Psoas muscle (tissue), 8 donors: Measurements from ENCODE around the gene DOCK11. TPM values are rescaled to one million over a fixed set of nuclear protein-coding genes. Genes with fewer than 3 reads are reported as not detected.

Source experiments
- ATAC-seq, 4 donors: fragments of 200-7000 bp; cut with Tn5 transposase; one replicate each; pipeline ENCODE4 v1.9.1; 2020; ENCODE audit warnings: moderate library complexity in 3 of 4, mild to moderate bottlenecking in 2 of 4
- DNase-seq, 2 donors: peaks; one replicate each; pipeline ENCODE4 v3.0.0-alpha.2; 2020
- H3K27ac ChIP-seq: fragments of 200-600 bp; one replicate; pipeline ENCODE4 v1.8.0; 2022
- H3K27me3 ChIP-seq, 3 donors: fragments of 200-600 bp in 1 of 3; one replicate each; pipeline versions ENCODE4 v1.6.1 to v1.8.0; 2013 to 2022; ENCODE audit warnings: low read length in 2 of 3, mild to moderate bottlenecking in 2 of 3, moderate library complexity in 1 of 3; ENCODE audit not compliant: insufficient read depth in 3 of 3
- H3K36me3 ChIP-seq, 2 donors: fragments of 200-600 bp in 1 of 2; one replicate each; pipeline versions ENCODE4 v1.6.1 to v1.8.0; 2013 to 2022; ENCODE audit warnings: low read depth in 1 of 2, mild to moderate bottlenecking in 1 of 2, moderate library complexity in 1 of 2; ENCODE audit not compliant: insufficient read depth in 1 of 2
- H3K4me1 ChIP-seq: fragments of 200-600 bp; one replicate; pipeline ENCODE4 v1.8.0; 2022
- H3K4me3 ChIP-seq: fragments of 200-600 bp; one replicate; pipeline ENCODE4 v1.8.0; 2022; ENCODE audit warnings: mild to moderate bottlenecking
- H3K9me3 ChIP-seq: fragments of 200-600 bp; one replicate; pipeline ENCODE4 v1.8.0; 2022
- CTCF ChIP-seq: fragments of 200-600 bp; IDR thresholded peaks from one replicate; pipeline ENCODE4 v1.8.0; 2022; ENCODE audit warnings: antibody characterized with exemption
- WGBS, 3 donors: extraction: QIAGEN DNeasy Blood & Tissue Kit; methylation state at CpG; one replicate each; pipeline versions ENCODE4 v1.1.6 to v1.1.7; 2013; 5-methylcytosine and 5-hydroxymethylcytosine counted together
- intact Hi-C, 2 donors: fragments of 100-400 bp; cut with DNase I; formaldehyde crosslinking; loops; one replicate each; pipeline versions ENCODE4 v1.11.0 to v1.14.2; 2022
- polyA plus RNA-seq, 3 donors: library from polyadenylated mRNA; stranded (reverse); fragments of 200-250 nt; gene quantifications; one replicate each; pipeline ENCODE4 v1.2.3, GENCODE V29; 2013
- total RNA-seq, 4 donors: library from RNA; stranded (reverse); fragmentation: NEBNext Ultra II Directional in 2 of 4; extraction: Animal tissue kit (Norgen Biotek cat#: 25700) in 2 of 4; gene quantifications; one replicate each; pipeline versions ENCODE4 v1.2.1 to v1.2.4, GENCODE V29; 2021 to 2023
- donor health status: healthy with polysubstance abuse.
- donor health status: DM: no; HTN: no; CAD: no; lungs with moderate emphysema.
- donor health status: Bipolar disorder and iron deficiency.
- donor health status: healthy.
- donor health status: DM: yes; HTN: yes; CAD: no.
- donor health status: DM: no; HTN: no; CAD: no.
- donor health status: DM: no; HTN: no; CAD: no.
- donor health status: DM: yes; HTN: yes; CAD: no.

DOCK11 gene
- total and polyA plus RNA-seq, 7 donors: 1.6 to 4.4 (median 1.9) TPM

- Histone ChIP-seq H3K36me3 (no peaks in the 10 kb centered on the region), H3K27ac (no peak overlapping the region), H3K4me3 (no peak overlapping the region), H3K4me1 (no peaks in the 10 kb centered on the region), H3K27me3 (peaks cover 0 to 3% (median 0%) of the 10 kb centered on the region in 3 donors), H3K9me3 (no peaks in the 10 kb centered on the region)
- no peak for DNase-seq
- no peak for TF ChIP-seq CTCF
- no peak for ATAC-seq
- 56 to 68% (median 67%) methylated on average over 4 of the region's 4 CpGs for WGBS, 3 donors
- intact Hi-C loops: no loop called here
Observed at GRCh38 chrX:118523920-118524319, 28.3 kb downstream of the DOCK11 start.

DNA sequence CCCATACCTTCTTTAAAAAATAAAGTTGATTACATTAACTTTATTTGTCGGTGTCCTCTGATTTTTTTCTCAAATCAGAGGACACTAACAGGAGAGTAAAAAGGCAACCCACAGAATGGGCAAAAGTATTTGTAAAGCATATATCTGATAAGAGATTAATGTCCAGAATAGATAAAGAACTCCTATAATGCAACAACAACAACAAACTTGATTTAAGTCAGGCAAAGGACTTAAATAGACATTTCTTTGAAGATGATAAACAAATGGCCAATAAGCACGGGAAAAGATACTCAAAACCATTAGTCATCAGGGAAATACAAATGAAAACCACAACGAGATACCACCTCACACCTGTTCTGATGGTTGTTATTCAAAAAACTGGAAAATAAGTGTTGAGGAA lies 28.7 kb downstream of the DOCK11 start:
- no peak for DNase-seq
- WGBS, 3 donors: 44 to 60% (median 55%) methylated on average over 3 of the region's 3 CpGs
- no peaks in the 10 kb centered on the region for H3K36me3 ChIP-seq
- peaks cover 0 to 3% (median 0%) of the 10 kb centered on the region in 3 donors for H3K27me3 ChIP-seq
- intact Hi-C loops: no loop called here
- no peak for TF ChIP-seq CTCF
- H3K27ac ChIP-seq: no peak overlapping the region
- H3K9me3 ChIP-seq: no peaks in the 10 kb centered on the region
- no peak for ATAC-seq
- no peaks in the 10 kb centered on the region for H3K4me1 ChIP-seq
- no peak overlapping the region for H3K4me3 ChIP-seq

DNA sequence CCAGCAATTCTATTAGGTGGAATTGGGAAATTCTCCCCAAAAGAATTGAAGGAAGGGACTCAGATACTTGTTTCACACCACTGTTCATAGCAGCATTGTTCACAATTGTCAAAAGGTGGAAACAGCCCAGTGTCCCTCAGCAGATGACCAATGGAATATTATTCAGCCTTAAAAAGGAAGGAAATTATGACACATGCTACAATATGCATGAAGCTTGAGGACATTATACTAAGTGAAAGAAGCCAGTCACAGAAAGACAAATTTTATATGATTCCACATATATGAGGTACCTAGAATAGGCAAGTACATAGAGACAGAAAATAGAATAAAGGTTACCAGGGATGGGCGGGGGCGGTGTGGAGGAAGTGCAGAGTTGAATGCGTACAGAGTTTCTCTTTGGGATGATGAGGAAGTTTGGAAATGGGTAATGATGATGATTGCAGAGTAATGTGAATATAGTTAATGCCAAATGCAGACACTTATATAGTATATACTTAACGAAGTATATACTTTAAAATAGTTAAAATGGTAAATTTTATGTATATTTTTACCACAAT lies 29.6 kb downstream of the DOCK11 start:
- ATAC-seq (no peak), DNase-seq (no peak)
- TF ChIP-seq CTCF: no peak
- Histone ChIP-seq H3K27ac (no peak overlapping the region), H3K27me3 (peaks cover 0 to 3% (median 0%) of the 10 kb centered on the region in 3 donors), H3K36me3 (no peaks in the 10 kb centered on the region), H3K4me1 (no peaks in the 10 kb centered on the region), H3K4me3 (no peak overlapping the region), H3K9me3 (no peaks in the 10 kb centered on the region)
- WGBS, 3 donors: 86 to 93% (median 86%) methylated on average over 4 of the region's 4 CpGs
- intact Hi-C loops: no loop called here

GRCh38 chrX:118526149-118526548 lies 30.5 kb downstream of the DOCK11 start:
- intact Hi-C loops: no loop called here
- no peak for TF ChIP-seq CTCF
- no peak for ATAC-seq
- Histone ChIP-seq H3K36me3 (no peaks in the 10 kb centered on the region), H3K27me3 (peaks cover 0 to 3% (median 0%) of the 10 kb centered on the region in 3 donors), H3K9me3 (no peaks in the 10 kb centered on the region), H3K27ac (no peak overlapping the region), H3K4me3 (no peak overlapping the region), H3K4me1 (no peaks in the 10 kb centered on the region)
- 40 to 53% (median 46%) methylated on average over 4 of the region's 4 CpGs for WGBS, 3 donors
- DNase-seq: no peak
